HEK293 (cell line): ENCODE measurements around the gene TMEM63A.

ENCODE experiments used
- CTCF ChIP-seq: fragments of 450-650 bp; formaldehyde crosslinking; IDR thresholded peaks from 2 replicates; pipeline ENCODE4 v1.5.1; 2016; ENCODE audit warnings: missing biosample characterization, missing genetic modification characterization
- ZBTB20 ChIP-seq: fragments of 450-650 bp; formaldehyde crosslinking; IDR thresholded peaks from 2 replicates; pipeline ENCODE4 v1.5.1; 2016; ENCODE audit warnings: missing biosample characterization, missing genetic modification characterization
- TF ChIP-seq, protein P1 (sequence below): fragments of 450-650 bp; formaldehyde crosslinking; IDR thresholded peaks from 2 replicates; pipeline ENCODE4 v1.5.1; 2016; ENCODE audit warnings: missing biosample characterization, missing genetic modification characterization, borderline replicate concordance

GRCh38 chr1:225881959-225882693 lies at the start of gene TMEM63A:
- peak; percentile 98 for TF ChIP-seq CTCF (tag by site-specific recombination)
- TF ChIP-seq ZBTB20 (tag by site-specific recombination) = peak; percentile 67; the same call in 1 of the 2 replicates
- TF ChIP-seq, protein P1, sequence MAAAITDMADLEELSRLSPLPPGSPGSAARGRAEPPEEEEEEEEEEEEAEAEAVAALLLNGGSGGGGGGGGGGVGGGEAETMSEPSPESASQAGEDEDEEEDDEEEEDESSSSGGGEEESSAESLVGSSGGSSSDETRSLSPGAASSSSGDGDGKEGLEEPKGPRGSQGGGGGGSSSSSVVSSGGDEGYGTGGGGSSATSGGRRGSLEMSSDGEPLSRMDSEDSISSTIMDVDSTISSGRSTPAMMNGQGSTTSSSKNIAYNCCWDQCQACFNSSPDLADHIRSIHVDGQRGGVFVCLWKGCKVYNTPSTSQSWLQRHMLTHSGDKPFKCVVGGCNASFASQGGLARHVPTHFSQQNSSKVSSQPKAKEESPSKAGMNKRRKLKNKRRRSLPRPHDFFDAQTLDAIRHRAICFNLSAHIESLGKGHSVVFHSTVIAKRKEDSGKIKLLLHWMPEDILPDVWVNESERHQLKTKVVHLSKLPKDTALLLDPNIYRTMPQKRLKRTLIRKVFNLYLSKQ (tag by site-specific recombination) = no peak
